Kidney (tissue), 14 donors: Measurements from ENCODE around the gene KRT20. TPM values are rescaled to one million over a fixed set of nuclear protein-coding genes. Genes with fewer than 3 reads are reported as not detected.

Experiments
- DNase-seq, 5 donors: peaks; one replicate each; pipeline ENCODE4 v3.0.0-alpha.2; 2013 to 2020
- FAIRE-seq: peaks from 2 replicates; lab custom pipeline; 2012; peaks lifted over from hg19 to GRCh38; lab: Jason Lieb, UNC
- H3K27ac ChIP-seq, 2 donors: one replicate each; pipeline ENCODE4 v1.7.0; 2013; ENCODE audit warnings: low read depth in 2 of 2, low read length in 2 of 2, inconsistent platforms in 1 of 2
- H3K27me3 ChIP-seq: one replicate; pipeline ENCODE4 v1.7.1; 2013; ENCODE audit warnings: low read length, inconsistent platforms; ENCODE audit not compliant: control insufficient read depth, insufficient read depth
- H3K36me3 ChIP-seq, 3 donors: one replicate each; pipeline versions ENCODE4 v1.7.0 to v1.7.1; 2013; ENCODE audit warnings: low read length in 3 of 3, control low read depth in 1 of 3, inconsistent platforms in 1 of 3; ENCODE audit not compliant: insufficient read depth in 3 of 3, control insufficient read depth in 2 of 3
- H3K4me1 ChIP-seq, 3 donors: one replicate each; pipeline versions ENCODE4 v1.7.0 to v1.7.1; 2013; ENCODE audit warnings: low read length in 3 of 3, inconsistent platforms in 1 of 3, low read depth in 1 of 3; ENCODE audit not compliant: control insufficient read depth in 2 of 3, insufficient read depth in 2 of 3
- H3K4me3 ChIP-seq, 3 donors: one replicate each; pipeline versions ENCODE4 v1.7.0 to v1.8.1; 2013; ENCODE audit warnings: low read length in 3 of 3, control low read depth in 1 of 3, inconsistent platforms in 1 of 3
- H3K9ac ChIP-seq, 3 donors: one replicate each; pipeline versions ENCODE4 v1.7.0 to v1.7.1; 2013; ENCODE audit warnings: low read length in 3 of 3, control low read depth in 1 of 3, inconsistent platforms in 1 of 3
- H3K9me3 ChIP-seq, 3 donors: one replicate each; pipeline versions ENCODE4 v1.7.0 to v1.7.1; 2013; ENCODE audit warnings: low read length in 3 of 3, control low read depth in 1 of 3, inconsistent platforms in 1 of 3; ENCODE audit not compliant: control insufficient read depth in 2 of 3, insufficient read depth in 1 of 3
- CTCF ChIP-seq: IDR thresholded peaks from 3 replicates; pipeline ENCODE4 v1.5.1; 2012; ENCODE audit warnings: mild to moderate bottlenecking, moderate library complexity, borderline replicate concordance; ENCODE audit not compliant: insufficient read depth; ENCODE audit errors: extremely low read depth
- intact Hi-C: fragments of 100-400 bp; cut with DNase I; formaldehyde crosslinking; loops from one replicate; pipeline ENCODE4 v1.11.1; 2022
- polyA plus RNA-seq: library from polyadenylated mRNA; stranded (reverse); fragments of 350-450 nt; fragmentation: Illumina TruSeq; extraction: RNeasy Lipid Tissue Mini Kit (QIAGEN cat#74804); gene quantifications from one replicate; pipeline ENCODE4 v1.2.3, GENCODE V29; 2014; ENCODE audit warnings: low read depth, low replicate concordance; ENCODE audit not compliant: insufficient read depth
- total RNA-seq: library from RNA; stranded (reverse); fragmentation: NEBNext Ultra II Directional; extraction: Animal tissue kit (Norgen Biotek cat#: 25700); gene quantifications from one replicate; pipeline ENCODE4 v1.2.1, GENCODE V29; 2021
- donor health status: control.
- donor health status: control.
- donor health status: control.
- donor health status: control.
- donor health status: control.
- donor health status: DM: yes; HTN: yes; CAD: no.
- donor health status: Normal renal cell carcinoma (clear cell type).

The KRT20 gene
- total and polyA plus RNA-seq, 2 donors from 2014 or later = not detected

- H3K27ac ChIP-seq = no peak overlapping the region
- H3K9ac ChIP-seq = no peak overlapping the region
- intact Hi-C loops = no loop called here
- no peaks in the 10 kb centered on the region for H3K27me3 ChIP-seq
- FAIRE-seq = no peak
- no peak for DNase-seq
- no peak for TF ChIP-seq CTCF
- no peak overlapping the region for H3K4me3 ChIP-seq
- no peaks in the 10 kb centered on the region for H3K4me1 ChIP-seq
- no peaks in the 10 kb centered on the region for H3K9me3 ChIP-seq
- H3K36me3 ChIP-seq = no peaks in the 10 kb centered on the region
Measured at GRCh38 chr17:40850293-40850972, 34.6 kb downstream of the KRT20 start.

- no peak overlapping the region for H3K9ac ChIP-seq
- no peaks in the 10 kb centered on the region for H3K4me1 ChIP-seq
- no peak overlapping the region for H3K27ac ChIP-seq
- DNase-seq (no peak), FAIRE-seq (no peak)
- H3K4me3 ChIP-seq = no peak overlapping the region
- TF ChIP-seq CTCF = no peak
- no peaks in the 10 kb centered on the region for H3K36me3 ChIP-seq
- no peaks in the 10 kb centered on the region for H3K27me3 ChIP-seq
- H3K9me3 ChIP-seq = no peaks in the 10 kb centered on the region
- intact Hi-C loops = no loop called here
Measured at GRCh38 chr17:40849723-40850122, 35.3 kb downstream of the KRT20 start.

- FAIRE-seq = no peak
Measured at GRCh38 chr17:40848583-40849235, 36.3 kb downstream of the KRT20 start.

More at GRCh38 chr17:40848583-40849235, 36.3 kb downstream of the KRT20 start:
- no peak for DNase-seq
- Histone ChIP-seq H3K9me3 (no peaks in the 10 kb centered on the region), H3K27me3 (no peaks in the 10 kb centered on the region), H3K27ac (no peak overlapping the region), H3K4me1 (no peaks in the 10 kb centered on the region), H3K36me3 (no peaks in the 10 kb centered on the region), H3K4me3 (no peak overlapping the region), H3K9ac (no peak overlapping the region)
- no peak for TF ChIP-seq CTCF
- intact Hi-C loops = no loop called here
